Left ventricle myocardium superior (tissue), 1 donor: ENCODE measurements around the gene SF3B3. TPM values are rescaled to one million over a fixed set of nuclear protein-coding genes. Genes with fewer than 3 reads are reported as not detected.

Source experiments
- ATAC-seq: fragments of 200-7000 bp; cut with Tn5 transposase; one replicate; pipeline ENCODE4 v1.9.1; 2020; ENCODE audit warnings: mild to moderate bottlenecking, moderate library complexity
- DNase-seq: peaks from one replicate; pipeline ENCODE4 v3.0.0-alpha.2; 2020
- intact Hi-C: fragments of 100-400 bp; cut with micrococcal nuclease; formaldehyde crosslinking; loops from one replicate; pipeline ENCODE4 v1.11.0; 2022
- long read RNA-seq: library from polyadenylated mRNA; unstranded; transcript quantifications from one replicate; pipeline ENCODE4 v2.0.0, GENCODE V29; 2021
- total RNA-seq: library from RNA; stranded (reverse); fragmentation: NEBNext Ultra II Directional; extraction: Animal tissue kit (Norgen Biotek cat#: 25700); gene quantifications from one replicate; pipeline ENCODE4 v1.2.1, GENCODE V29; 2021
- donor health status: DM: no; HTN: yes; CAD: no; lungs with severe emphysema.

SF3B3 gene
- 146 TPM for total RNA-seq
- long read RNA-seq, full-length matches to known transcripts = 16 of 50 reads
- long read RNA-seq, partial matches to known transcripts = 30 of 50 reads
- long read RNA-seq, other reads (novel, unspliced or antisense) = 4 of 50 reads

GRCh38 chr16:70523743-70524398 lies at the start of gene SF3B3:
Gene SF3B3 (plus strand): TSS chr16:70523816. CDS start chr16:70526657, 2,841 bp downstream.
- peak; percentile 88 for ATAC-seq
- intact Hi-C loops = no loop called here
- peak; percentile 82 for DNase-seq

DNA sequence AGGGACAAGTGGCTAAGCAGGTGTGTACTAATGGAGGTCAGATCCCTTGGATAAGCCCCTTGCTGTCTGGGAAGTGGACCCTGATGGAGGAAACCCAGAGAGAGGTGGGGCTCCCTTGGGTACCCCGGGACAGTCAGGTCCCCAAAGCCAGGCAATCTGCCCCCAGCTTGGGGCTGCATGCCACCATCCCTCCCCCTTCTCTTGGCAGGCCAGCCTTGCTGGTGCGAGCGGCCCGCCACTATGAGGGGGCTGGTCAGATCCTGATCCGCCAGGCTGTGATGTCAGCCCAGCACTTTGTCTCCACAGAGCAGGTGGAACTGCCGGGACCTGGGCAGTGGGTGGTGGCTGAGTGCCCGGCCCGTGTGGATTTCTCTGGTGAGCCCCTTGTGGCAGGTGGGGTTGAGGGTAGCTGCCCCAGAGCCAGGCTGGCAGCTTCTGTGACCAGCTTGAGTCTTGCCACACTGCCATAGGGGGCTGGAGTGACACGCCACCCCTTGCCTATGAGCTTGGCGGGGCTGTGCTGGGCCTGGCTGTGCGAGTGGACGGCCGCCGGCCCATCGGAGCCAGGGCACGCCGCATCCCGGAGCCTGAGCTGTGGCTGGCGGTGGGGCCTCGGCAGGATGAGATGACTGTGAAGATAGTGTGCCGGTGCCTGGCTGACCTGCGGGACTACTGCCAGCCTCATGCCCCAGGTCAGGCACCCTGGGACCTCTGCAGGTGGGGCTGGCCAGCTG lies 49.1 kb upstream of the SF3B3 start:
- no peak for DNase-seq
- intact Hi-C loops = no loop called here

DNA sequence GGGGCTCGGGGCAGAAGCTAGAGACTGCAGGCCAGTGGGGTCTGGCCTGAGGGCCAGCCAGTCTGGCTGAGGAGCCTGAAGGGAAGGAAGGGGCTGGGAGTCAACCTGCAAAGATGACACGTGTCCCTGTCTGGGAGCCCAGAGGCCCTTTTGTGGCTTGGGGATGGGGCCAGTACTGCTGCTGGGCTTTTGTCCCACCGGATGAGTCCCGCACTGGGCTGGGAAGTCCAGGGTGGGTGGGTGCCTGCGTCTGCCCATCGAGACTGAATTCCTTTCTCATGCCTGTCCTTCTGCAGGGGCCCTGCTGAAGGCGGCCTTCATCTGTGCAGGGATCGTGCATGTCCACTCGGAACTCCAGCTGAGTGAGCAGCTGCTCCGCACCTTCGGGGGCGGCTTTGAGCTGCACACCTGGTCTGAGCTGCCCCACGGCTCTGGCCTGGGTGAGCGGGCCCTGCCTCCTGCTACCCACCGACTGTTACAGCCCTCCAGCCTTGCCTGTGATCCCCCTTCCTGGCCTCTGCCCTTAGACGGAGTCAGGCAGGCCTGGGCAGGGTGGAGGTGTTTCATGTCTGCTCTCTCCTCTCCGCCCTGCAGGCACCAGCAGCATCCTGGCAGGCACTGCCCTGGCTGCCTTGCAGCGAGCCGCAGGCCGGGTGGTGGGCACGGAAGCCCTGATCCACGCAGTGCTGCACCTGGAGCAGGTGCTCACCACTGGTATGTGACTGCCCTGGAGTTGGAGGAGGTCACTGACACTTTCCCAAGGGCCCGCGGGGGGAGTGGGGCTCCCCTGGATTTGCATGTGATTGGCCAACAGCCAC lies 48.4 kb upstream of the SF3B3 start:
- intact Hi-C loops = no loop called here
- ATAC-seq (no peak), DNase-seq (no peak)

More for the DNA sequence above, 49.1 kb upstream of the SF3B3 start:
- ATAC-seq = no peak

DNA sequence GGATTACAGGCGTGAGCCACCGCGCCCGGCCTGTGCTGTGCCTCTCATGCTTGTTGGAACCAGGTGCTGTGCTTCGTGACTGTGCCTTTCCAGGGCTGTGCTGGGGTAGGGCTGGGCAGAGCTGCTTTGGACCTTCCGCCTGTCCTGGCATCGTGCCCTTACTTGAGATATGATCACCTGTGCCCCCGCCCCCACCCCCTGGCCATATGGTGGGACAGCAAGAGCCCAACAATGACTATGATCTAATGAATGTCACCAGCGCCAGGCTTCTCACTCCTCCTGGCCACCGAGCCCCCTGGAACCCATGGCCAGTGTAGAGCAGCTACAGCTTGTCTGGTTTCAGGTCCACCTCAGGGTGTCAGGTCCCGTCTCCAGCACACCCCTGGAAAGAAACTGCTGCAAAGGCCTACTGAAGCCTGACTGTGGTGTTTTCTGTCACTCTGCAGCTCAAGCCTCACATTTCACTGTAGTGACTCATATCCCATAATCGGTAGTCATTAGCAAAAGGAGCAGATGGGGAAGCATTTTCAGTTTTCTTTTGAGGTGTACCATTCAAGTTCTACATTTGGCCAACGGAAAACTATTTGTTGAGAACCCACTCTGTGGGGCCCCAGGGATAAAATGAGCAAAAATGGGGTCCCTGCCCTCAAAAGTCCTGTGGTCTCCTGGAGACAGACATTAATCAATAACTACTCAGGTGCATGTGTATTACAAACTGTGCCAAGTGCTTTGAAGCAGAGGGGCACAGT lies 47.2 kb upstream of the SF3B3 start:
- intact Hi-C loops = no loop called here
- DNase-seq (no peak), ATAC-seq (peak; percentile 68)

DNA sequence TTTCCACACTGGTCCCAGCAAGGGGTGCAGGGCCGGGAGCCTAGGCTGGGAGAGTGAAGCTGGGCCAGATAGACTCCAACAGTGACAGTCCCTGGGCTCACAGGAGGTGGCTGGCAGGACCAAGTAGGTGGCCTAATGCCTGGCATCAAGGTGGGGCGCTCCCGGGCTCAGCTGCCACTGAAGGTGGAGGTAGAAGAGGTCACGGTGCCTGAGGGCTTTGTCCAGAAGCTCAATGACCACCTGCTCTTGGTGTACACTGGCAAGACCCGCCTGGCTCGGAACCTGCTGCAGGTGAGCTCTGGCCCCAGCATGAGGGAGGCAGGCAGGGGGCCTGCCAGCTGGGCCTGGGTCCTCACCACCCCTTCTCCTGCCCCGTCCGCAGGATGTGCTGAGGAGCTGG lies 45.4 kb upstream of the SF3B3 start:
- ATAC-seq (no peak), DNase-seq (no peak)
- intact Hi-C loops = no loop called here

GRCh38 chr16:70478912-70479341 lies 44.7 kb upstream of the SF3B3 start:
- intact Hi-C loops = no loop called here
- peak; percentile 43 for ATAC-seq
- peak; percentile 42 for DNase-seq

DNA sequence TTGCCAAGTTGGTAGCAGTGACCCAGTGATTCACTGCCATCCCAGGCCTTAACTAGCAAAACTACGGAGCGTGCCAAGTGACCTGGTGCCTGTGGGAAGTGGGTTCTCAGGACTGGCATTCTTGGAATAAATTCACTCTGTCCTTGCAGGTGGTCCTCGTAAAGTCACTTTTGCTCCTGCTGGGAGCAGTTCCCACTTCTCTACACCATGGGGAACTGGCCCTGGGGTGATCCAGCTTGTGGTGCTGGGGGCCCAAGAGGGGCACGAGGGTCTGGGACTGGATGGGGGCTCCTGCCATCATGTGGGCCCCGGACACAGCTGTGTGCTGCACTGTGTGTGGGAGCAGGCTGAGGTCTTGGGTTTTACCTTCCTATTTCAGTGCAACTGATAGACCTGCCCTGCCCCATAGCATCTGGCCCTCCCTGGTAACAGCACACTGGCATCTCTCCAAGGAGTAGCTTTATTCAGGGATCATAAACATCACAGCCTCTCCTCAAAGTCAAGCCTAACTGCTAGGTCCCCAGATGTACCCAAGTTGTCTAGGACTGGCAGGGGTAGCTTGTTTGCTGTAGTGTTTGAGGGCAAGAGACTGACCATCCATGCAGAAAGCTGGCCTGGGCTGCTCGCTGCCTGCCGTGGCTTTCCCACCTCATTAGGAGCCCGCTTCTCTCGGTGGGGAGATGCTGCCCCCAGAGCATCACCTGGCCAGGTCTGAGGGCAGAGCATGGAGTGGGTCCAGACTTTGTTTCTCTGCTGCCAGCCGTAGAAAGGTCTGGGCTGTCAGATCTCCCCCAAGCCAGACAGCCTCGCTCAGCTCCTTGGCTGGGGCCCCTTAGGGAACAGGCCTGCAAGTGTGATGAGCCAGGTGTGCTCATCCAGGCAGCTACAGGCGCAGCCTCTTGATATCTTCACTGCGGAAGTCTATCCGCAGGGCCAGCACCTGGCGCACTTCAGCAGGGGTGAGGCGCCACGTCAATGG lies 43.2 kb upstream of the SF3B3 start:
- ATAC-seq = peak; percentile 14
- intact Hi-C loops = no loop called here
- no peak for DNase-seq

GRCh38 chr16:70481929-70482536 lies 41.6 kb upstream of the SF3B3 start:
- intact Hi-C loops = no loop called here
- ATAC-seq = no peak
- DNase-seq = no peak

DNA sequence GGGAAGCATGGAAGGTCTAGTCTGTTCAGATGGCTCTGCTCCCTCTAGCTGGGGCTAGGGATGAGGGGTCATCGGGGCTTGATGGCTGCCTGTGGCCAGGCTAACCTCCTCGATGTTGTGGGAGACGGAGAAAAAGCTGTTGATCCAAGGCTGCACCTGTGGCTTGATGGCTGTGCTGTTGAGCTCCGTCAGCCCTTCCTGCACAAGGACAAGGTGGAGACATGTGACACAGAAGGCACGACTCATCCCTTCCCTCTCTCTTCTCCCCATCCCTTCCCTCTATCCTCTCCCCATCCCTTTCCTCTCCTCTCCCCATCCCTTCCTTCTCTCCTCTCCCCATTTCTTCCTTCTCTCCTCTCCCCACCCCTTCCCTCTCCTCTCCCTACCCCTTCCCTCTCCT lies 41.0 kb upstream of the SF3B3 start:
- ATAC-seq (no peak), DNase-seq (no peak)
- intact Hi-C loops = no loop called here

GRCh38 chr16:70483426-70483825 lies 40.2 kb upstream of the SF3B3 start:
- ATAC-seq = no peak
- no peak for DNase-seq
- intact Hi-C loops = no loop called here

GRCh38 chr16:70484867-70485266 lies 38.7 kb upstream of the SF3B3 start:
- intact Hi-C loops = no loop called here
- DNase-seq (no peak), ATAC-seq (no peak)

GRCh38 chr16:70490261-70490660 lies 33.4 kb upstream of the SF3B3 start:
- DNase-seq (no peak), ATAC-seq (no peak)
- intact Hi-C loops = no loop called here

GRCh38 chr16:70493802-70494201 lies 29.8 kb upstream of the SF3B3 start:
- intact Hi-C loops = no loop called here
- DNase-seq (no peak), ATAC-seq (peak; percentile 32)

GRCh38 chr16:70494202-70494770 lies 29.3 kb upstream of the SF3B3 start:
- peak; percentile 82 for ATAC-seq
- intact Hi-C loops = no loop called here
- no peak for DNase-seq

DNA sequence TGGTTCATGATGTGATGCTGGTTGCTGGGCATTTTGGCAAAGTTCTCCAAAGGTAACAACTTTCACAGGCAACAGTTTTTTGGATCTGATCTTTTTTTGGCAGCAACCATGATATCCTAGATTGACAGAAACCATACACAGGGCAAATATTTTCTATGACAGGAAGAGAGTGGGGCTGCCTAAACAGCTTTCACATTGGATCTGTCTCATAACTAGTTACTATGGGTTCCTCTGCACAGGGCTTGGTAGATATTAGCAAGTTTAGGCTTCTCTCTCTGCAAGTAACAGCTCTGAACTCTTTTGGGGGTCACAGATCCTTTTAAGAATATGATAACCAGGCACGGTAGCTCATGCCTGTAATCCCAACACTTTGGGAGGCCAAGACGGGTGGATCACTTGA lies 28.8 kb upstream of the SF3B3 start:
- DNase-seq = no peak
- intact Hi-C loops = no loop called here
- ATAC-seq = no peak

DNA sequence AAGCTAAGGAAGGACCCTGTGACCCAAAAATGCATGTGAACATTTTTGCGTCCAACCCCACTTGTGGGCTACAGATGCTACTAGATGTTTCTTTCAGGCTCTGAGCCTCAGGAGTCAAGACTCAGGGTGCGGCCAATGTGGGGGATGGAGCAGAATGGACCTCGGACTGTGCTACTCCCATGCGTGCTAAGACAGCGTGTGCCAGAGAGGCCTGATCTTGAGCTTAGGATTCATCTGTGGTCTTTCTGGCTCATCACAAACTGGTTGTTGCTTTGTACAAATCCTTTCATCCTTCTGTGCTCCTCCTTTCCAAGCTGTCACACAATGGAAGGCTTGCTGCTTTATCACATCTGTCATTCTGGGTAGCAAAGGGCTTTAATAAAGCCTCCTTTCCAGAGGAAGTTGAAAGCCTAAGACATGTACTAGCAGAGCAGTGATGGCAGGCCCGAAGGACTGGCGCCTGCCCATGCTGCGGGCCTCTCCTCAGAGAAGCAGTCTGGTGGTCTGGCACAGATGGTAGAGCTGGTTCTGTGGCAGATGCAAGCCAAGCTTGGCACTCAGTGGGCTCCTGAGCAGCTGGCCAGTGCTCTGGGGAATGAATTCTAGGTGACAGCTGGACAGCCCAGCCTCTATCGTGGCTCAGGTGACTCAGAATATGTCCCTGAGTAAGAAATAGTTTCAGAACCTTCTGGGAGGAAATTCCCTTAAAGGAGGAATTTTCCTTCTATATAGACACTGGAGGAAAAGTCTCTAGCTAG lies 28.0 kb upstream of the SF3B3 start:
- no peak for DNase-seq
- no peak for ATAC-seq

GRCh38 chr16:70496513-70496912 lies 27.1 kb upstream of the SF3B3 start:
- no peak for DNase-seq
- intact Hi-C loops = no loop called here
- ATAC-seq = no peak

More for the DNA sequence above, 28.0 kb upstream of the SF3B3 start:
- intact Hi-C loops = no loop called here
